Hematopoietic multipotent progenitor cell treated with erythropoietin and hydrocortisone succinate and interleukin-3 and kit ligand, for 17 days (in vitro differentiated cells): ENCODE measurements around the gene GCNT1.
"Not testable (repeated sequence)": the region's sequence is repeated elsewhere in the genome, so short reads cannot be mapped to it uniquely, and the experiment has no call there.

Experiments used
- DNase-seq: peaks from one replicate; pipeline ENCODE4 v3.0.0-alpha.2; 2015; ENCODE audit warnings: low spot score

The GCNT1 gene

DNA sequence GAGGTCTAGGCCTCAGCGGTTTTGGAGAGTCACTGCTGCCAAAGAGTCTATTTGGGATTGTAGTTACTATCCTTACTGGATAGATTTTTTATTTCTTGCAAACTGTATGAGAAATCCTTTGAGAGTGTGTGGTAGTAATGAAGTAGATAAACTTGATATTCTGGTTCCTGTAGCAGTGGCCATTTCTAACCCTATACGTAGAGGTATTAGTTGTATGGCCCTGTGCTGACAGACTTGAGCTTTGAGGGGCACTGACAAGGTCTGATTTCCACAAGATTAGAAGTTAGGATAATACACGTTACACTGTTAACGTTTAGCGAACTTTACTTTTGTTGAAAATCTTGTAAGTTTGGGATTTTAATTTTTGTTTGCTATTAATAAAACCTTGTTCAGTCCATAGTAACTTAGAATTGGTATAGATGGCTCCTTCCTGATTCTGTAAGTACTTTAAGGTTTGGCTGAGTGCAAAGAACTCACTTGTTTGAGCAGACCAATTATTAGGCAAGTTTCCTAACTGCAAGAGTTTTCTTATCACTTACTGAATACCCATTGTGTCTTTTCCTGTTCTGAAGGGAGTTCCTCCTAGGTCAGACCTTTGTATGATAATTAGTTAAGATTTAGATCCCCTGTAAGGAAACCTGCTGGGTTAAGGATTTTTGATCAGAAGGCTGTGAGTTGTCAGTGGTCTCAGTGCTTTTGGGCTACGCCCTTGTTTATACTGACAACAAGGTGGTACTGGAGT lies 31.4 kb downstream of the GCNT1 start:
- DNase-seq: no peak

GRCh38 chr9:76491056-76491455 lies 32.1 kb downstream of the GCNT1 start:
- DNase-seq: not testable (repeated sequence)

DNA sequence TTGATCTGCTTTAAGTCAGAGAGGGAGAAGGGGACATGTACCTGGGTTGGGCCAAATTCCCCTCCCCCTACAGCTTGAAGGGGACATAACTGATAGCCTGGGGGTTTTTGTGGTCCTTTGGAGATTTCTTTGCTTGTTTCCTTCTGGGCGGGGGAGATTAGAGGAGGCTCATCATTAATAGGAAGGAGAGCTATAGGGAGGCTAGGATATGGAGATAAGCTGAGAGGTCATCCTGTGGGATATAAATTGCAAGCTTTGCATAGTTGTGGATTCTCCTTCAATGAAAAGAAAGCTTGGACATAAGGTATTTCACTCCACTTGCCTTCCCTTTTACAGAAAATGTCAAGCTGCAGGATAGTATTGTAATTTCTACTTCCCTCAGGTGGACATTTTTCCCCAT lies 34.5 kb downstream of the GCNT1 start:
- DNase-seq: not testable (repeated sequence)

GRCh38 chr9:76500061-76500460 lies 41.1 kb downstream of the GCNT1 start:
- DNase-seq: no peak

- no peak for DNase-seq
Observed at GRCh38 chr9:76502746-76503145, 43.8 kb downstream of the GCNT1 start.

DNA sequence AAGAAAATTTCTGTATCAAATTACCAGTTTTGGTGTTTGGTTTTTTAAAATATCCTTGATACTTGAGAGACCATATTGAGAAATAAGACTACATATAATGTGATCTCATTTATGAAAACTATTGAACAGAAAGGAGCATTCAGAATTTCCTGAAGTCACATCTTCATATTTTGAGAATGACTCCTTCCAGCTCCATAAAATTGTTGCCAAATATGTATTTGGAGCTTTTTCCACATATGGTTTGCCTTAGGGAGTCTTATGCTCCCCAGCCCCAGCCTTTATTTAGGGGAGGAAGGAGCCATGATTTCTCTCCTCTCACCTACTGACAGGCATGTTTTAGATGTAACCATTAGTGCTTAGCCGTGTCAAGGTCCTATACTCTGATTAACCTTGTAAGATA lies 51.1 kb downstream of the GCNT1 start:
- DNase-seq: no peak

DNA sequence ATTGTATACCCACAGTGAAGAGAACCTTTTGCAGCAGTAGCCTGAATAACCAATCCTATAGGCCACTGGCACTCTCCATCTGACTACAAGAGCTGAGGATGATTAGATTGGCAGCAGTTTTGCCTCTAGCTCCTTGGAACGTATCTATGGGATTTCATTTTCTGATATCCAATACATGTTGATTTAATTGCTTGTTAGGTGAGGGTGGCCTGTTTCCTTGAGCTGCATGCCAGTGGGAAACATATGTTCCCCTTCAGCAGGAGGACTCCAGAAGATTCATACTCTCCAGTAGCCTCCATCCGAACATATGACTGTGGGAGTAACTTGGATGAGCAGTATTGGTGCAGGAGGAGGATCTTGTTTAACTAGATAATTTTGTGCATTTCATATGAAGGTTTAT lies 51.5 kb downstream of the GCNT1 start:
- no peak for DNase-seq

DNA sequence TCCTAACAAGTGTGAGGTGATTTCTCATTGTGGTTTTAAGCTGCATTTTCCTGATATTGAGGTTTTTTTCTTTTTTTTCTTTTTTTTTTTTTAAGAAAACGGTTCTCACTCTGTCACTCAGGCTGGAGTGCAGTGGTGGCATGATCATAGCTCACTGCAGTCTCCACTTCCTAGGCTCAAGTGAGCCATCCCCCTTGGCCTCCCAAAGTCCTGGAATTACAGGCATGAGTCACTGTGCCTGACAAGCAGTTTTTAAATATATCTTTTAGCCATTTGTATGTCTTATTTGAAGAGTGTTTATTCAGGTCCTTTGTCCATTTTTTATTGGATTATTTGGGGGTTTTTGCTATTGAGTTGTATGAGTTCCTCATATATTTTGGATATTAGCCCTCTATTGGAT lies 53.8 kb downstream of the GCNT1 start:
- DNase-seq: no peak

DNA sequence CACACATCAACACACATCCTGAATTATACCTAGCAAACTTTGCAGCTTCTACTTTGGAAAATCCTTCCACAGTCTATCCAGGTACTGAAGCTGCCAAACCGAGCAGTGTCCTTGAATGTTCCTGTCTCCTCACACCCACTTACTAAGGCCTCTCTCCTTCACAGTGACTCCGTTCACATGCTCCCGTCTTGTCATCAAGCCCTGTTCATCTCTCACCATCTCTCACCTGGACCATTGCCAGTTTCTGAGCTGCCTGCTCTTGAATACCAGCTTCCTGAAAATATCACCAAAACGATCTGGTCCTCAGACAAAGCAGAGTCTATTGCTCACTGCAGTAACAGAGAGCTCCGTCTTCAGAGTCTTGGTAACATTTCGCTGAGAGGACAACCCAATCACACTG lies 57.4 kb downstream of the GCNT1 start:
- no peak for DNase-seq

- no peak for DNase-seq
Observed at GRCh38 chr9:76516871-76517270, 57.9 kb downstream of the GCNT1 start.

DNA sequence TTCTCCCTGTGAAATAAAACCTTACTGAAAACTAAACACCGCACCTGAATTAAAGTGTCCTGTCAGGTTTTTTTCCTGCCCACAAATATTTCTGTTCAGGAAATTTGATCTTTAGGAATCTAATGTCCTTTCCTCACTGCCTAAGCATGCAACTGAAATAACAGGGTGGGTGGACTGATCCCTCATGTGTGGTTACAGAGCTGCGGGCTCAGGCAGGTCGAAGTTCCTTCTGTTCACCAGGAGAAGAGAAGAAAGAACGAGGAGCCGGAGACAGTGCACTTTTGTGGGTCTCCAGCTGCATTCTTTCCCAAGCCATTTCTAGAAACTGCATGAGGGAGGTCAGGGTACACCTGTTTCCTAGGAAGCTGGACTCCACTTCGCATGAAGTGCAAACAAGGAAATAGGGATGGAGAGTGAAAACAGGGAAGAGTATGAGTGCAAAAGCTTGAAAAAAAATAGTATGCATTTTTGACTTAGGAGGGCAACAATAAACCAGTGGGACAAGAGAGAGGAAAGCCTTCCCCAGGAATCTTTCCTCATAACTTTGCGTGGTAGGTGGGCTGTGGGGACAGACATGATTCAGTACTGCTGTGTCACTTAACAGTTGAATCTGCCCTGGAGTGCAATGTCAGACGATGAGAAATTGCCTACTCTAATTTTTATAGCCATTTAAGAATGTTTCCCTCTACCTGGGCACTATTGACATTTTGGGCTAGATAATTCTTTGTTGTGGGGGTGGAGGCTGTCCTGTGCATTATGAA lies 60.3 kb downstream of the GCNT1 start:
- DNase-seq: no peak

GRCh38 chr9:76521244-76521681 lies 62.3 kb downstream of the GCNT1 start:
- no peak for DNase-seq

DNA sequence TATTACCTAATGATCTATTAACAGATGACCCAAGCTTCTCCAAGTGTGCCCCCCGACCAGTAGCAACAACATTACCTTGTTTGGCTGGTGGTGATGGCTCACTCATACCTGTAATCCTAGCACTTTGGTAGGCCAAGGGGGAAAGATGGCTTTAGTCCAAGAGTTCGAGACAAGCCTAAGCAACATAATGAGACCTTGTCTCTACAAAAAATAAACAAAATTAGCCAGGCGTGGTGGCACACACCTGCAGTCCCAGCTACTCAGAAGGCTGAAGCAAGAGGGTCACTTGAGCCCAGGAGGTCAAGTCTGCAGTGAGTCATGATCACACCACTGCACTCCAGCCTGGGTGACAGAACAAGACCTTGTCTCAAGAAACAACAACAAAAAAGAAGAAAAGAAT lies 62.9 kb downstream of the GCNT1 start:
- no peak for DNase-seq

GRCh38 chr9:76523617-76524200 lies 64.7 kb downstream of the GCNT1 start:
- not testable (repeated sequence) for DNase-seq

DNA sequence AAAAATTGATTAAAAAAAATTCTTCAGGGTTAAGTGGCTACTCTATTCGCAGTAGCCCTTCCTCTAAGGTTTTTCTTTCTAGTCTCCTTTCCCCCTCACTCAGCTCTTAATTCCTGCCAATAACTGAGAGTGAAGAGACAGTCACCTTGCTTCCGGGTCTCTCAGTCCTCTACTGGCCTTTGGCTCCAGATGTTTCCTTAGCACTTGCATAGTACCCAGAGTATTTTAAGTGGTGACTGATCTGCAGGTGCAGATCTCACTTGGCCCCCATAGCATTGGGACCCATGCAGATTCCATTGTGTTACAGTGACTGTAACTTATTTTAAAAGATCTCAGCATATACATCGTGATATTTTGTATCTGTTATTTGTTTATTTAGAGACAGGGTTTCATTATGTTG lies 66.2 kb downstream of the GCNT1 start:
- no peak for DNase-seq

DNA sequence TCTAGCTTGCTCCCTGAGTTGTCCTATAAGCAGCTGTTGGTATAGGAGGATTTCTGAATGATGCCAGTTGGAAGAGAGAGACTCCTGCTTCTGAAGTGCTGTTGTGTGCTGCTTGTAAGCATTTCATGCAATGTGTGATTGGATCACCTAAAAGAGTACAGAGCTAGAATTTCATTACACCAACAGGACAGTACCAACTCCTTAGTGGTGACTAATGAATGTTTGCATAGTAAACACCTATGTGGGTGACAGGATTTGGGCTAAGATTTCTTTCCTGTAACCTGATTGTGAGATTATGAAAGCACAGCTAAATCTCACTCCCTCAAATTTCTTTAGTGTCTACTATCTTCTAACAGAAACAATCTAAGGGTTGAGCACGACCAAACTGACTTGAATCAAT lies 67.0 kb downstream of the GCNT1 start:
- no peak for DNase-seq

DNA sequence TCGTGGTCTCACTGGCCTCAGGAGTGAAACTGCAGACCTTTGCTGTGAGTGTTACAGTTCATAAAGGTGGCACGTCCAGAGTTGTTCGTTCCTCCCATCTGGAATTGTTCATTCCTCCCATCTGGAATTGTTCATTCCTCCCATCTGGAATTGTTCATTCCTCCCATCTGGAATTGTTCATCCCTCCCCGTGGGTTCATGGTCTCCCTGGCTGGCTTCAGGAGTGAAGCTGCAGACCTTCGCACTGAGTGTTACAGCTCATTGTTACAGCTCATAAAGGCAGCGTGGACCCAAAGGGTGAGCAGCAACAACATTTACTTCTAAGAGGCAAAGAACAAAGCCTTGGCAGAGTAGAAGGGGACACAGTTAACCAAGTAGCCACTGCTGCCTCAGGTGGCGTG lies 69.1 kb downstream of the GCNT1 start:
- DNase-seq: no peak

DNA sequence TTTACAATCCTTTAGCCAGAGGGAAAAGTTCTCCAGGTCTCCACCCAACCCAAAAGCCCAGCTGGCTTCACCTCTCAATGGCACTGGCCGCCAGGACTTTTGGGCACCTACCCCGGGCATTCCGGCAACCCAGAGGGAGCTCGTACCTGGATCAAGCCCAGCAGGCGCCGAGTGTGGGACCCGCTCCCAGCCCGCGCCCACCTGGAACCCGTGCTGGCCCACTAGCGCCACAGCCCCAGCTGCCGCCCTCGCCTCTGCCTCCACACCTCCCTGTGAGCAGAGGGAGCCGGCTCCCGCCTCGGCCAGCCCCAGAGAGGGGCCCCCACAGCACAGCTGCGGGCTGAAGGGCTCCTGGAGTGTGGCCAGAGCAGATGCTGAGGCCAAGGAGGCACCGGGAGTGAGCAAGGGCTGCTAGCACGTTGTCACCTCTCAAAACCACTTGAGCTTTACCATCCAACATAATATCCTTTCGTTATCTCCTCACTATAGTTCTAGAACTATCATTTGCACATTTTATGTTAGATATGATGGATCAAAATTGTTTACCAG lies 69.7 kb downstream of the GCNT1 start:
- no peak for DNase-seq

DNA sequence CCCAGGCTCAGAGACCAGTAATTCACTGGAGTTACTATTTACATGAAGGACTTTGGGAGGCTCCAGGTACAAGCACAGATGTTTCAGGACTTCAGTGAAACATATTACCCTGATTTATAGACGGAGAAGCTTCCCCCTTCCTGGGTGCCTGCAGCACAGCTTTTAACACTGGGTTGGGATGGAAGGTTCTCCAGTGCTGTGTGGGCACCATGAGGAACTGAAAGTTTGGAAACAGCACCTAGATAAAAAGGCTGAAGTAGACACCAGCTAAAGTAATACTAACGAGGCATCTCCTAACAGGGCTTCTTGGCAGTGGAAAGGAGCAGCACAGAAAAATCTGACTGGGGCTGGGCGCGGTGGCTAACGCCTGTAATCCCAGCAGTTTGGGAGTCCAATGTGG lies 70.7 kb downstream of the GCNT1 start:
- DNase-seq: no peak

DNA sequence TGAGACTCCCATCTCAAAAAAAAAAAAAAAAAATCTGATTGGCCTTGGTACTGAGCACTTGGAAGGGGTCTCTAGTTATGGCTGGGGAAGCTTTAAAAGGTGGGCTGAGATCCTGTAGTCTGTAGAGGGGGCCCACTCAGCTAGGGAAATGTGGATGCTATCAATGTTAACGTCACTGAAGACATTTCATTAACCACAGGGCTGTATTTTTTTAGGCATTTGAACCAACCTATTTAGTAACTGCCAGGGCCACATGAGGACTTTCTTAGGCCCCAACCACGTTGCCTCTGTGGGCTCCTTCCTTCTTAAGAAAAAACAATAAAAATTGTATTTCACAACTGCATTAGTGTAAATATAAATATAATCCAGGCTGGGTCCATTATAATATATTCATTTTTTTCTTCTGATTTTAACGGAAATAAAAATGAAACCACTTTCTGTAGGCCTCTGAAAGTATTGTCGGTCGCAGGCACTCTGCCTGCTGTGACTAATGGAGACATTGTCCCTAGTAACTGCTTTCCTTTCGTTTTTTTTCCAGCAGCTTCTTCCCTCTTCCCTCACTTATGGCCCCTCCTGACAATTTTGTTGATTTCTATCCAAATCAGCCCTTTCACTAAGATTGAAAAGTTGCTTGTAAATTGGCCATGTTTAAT lies 71.6 kb downstream of the GCNT1 start:
- DNase-seq: no peak

- DNase-seq: no peak
Observed at GRCh38 chr9:76531231-76531780, 72.3 kb downstream of the GCNT1 start.

GRCh38 chr9:76532877-76533276 lies 73.9 kb downstream of the GCNT1 start:
- not testable (repeated sequence) for DNase-seq
